Testis (tissue), 2 donors: Measurements from ENCODE around the gene BCL11B.

ENCODE experiments used
- POLR2A ChIP-seq: fragments of 450-650 bp; IDR thresholded peaks from one replicate; pipeline ENCODE4 v1.6.1; 2017; ENCODE audit warnings: antibody characterized with exemption, mild to moderate bottlenecking, moderate library complexity
- TF ChIP-seq, protein P1 (sequence below), 3 experiments: fragments of 450-650 bp in 2 of 3; fragments of 200-600 bp in 1 of 3; sonication (generic) in 1 of 3; IDR thresholded peaks; one replicate each; pipeline ENCODE4 v1.5.1; 2016 to 2019; ENCODE audit warnings: antibody characterized with exemption in 3 of 3, mild to moderate bottlenecking in 2 of 3, moderate library complexity in 1 of 3

DNA sequence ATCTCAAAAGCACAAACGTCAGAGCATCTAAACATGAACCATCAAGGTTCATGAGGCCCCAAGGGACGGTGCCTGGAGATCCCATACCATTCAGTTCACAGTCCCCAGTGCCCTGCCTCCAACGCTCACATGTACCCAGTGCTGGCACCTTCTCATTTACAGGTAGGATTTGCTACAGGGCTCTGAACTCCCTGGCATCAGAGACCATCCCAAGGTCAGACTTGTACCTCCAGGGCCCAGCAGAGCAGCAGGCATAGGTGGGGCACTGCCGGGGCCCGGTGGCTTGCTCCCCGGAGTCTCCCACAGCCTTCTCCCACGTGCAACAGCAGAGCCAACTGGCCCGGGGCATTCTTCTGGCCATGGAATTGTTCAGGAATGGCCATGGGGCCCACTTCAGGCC is 114.8 kb downstream of the BCL11B start:
- TF ChIP-seq, protein P1, sequence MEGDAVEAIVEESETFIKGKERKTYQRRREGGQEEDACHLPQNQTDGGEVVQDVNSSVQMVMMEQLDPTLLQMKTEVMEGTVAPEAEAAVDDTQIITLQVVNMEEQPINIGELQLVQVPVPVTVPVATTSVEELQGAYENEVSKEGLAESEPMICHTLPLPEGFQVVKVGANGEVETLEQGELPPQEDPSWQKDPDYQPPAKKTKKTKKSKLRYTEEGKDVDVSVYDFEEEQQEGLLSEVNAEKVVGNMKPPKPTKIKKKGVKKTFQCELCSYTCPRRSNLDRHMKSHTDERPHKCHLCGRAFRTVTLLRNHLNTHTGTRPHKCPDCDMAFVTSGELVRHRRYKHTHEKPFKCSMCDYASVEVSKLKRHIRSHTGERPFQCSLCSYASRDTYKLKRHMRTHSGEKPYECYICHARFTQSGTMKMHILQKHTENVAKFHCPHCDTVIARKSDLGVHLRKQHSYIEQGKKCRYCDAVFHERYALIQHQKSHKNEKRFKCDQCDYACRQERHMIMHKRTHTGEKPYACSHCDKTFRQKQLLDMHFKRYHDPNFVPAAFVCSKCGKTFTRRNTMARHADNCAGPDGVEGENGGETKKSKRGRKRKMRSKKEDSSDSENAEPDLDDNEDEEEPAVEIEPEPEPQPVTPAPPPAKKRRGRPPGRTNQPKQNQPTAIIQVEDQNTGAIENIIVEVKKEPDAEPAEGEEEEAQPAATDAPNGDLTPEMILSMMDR (IDR thresholded peaks at IDR 0.05), result no peak
- no peak for TF ChIP-seq POLR2A
